Measurements from ENCODE around the gene ZNF766.

Gene ZNF766

DNA sequence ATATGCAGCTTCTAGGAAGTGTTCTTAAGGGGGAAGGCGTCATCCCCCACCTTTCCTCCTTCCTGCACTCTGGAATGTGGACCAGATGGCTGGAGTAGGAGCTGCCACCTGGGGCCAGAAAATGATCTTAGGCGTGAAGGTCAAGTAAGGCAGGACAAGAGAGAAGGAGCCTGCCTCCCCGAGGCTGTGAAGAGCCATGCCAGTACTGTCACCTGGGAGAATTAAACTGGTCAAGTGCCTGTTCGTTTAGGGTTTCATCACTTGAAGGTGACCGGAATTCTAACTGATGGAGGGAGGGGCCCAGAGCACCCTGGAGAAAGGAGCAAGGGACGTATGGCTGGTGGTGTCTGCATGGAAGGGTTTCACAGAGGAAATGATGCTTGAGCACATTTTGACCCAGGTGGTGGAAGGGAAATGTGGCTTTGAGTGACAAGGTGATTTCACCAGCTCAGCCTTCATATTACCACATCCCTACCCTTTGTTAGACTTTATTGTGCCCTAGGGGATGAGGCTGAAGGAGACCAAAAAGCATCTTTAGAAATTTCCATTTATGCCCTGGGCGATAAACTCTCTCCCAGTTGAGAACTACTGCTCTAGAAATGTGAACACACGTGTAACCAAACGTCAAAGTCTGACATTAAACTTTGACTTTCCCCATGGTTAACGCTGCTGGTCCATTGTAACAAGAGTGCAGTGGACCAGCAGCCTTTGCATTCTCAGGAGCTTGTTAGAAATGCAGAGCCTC lies 42.0 kb upstream of the ZNF766 start:
- Histone ChIP-seq H3K4me1 (ENCODE audit: control extremely low read depth in 1 of 4, control insufficient read depth in 4 of 4, insufficient read depth in 4 of 4, low read length in 3 of 4) (no peaks in the 10 kb centered on the region), H3K36me3 (ENCODE audit: control insufficient read depth in 4 of 4, insufficient read depth in 4 of 4, low read length in 3 of 4) (peaks cover 30 to 61% (median 46%) of the 10 kb centered on the region in 4 experiments), H3K27me3 (replicated peaks in 2 of 5; ENCODE audit: control insufficient read depth in 4 of 5, insufficient read depth in 5 of 5, low read length in 4 of 5) (no peaks in the 10 kb centered on the region), H3K9me3 (ENCODE audit: control extremely low read depth in 1 of 5, control insufficient read depth in 4 of 5, insufficient read depth in 2 of 5, low read depth in 1 of 5, low read length in 4 of 5) (no peaks in the 10 kb centered on the region), H3K4me3 (ENCODE audit: control insufficient read depth in 1 of 7, extremely low read depth in 1 of 7, insufficient read depth in 4 of 7, low read depth in 2 of 7, low read length in 6 of 7) (no peak overlapping the region), H3K27ac (ENCODE audit: insufficient read depth in 1 of 2, low read depth in 1 of 2, low read length in 2 of 2, poor library complexity in 1 of 2, severe bottlenecking in 2 of 2) (no peak overlapping the region)
- ChIA-PET CTCF (interaction anchor here (1.0 to 1.4 kb wide), 3 partner anchors 11 to 20 kb away, joined by 3 to 6 read pairs (median 3); no protein-coding TSS in a partner anchor), POLR2A (interaction anchor here (0.6 to 0.8 kb wide), 2 partner anchors 11 to 30 kb away, joined by 3 to 4 read pairs; no protein-coding TSS in a partner anchor)
- WGBS (ENCODE audit: insufficient coverage), result 93% methylated on average over 9 of the region's 10 CpGs
- DNase-seq, result no peak

DNA sequence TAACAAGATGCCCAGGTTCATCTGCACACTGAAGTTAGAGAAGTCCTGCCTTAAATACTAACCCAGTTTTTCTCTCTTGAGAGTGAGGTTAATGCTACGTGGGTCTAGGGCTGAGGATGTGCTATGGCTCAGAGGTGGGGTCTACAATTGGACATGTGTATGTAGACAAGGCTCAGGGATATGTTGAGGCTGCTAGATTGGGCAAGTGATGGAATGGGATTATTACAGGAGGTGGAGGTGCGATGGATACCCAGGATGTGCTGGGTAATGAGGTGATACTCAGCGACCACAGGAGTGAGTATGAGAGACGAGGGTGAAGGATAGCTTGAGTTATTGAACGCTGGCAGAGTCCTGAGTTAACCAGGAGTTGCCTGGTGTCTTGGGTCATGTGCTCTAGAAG lies 41.4 kb upstream of the ZNF766 start:
- 86% methylated on average over 4 of the region's 5 CpGs for WGBS (ENCODE audit: insufficient coverage)
- DNase-seq, result no peak
- no peaks in the 10 kb centered on the region for H3K27me3 ChIP-seq (replicated peaks in 2 of 5; ENCODE audit: control insufficient read depth in 4 of 5, insufficient read depth in 5 of 5, low read length in 4 of 5)
- no peaks in the 10 kb centered on the region for H3K4me1 ChIP-seq (ENCODE audit: control extremely low read depth in 1 of 4, control insufficient read depth in 4 of 4, insufficient read depth in 4 of 4, low read length in 3 of 4)
- peaks cover 30 to 55% (median 43%) of the 10 kb centered on the region in 4 experiments for H3K36me3 ChIP-seq (ENCODE audit: control insufficient read depth in 4 of 4, insufficient read depth in 4 of 4, low read length in 3 of 4)
- H3K4me3 ChIP-seq (ENCODE audit: control insufficient read depth in 1 of 7, extremely low read depth in 1 of 7, insufficient read depth in 4 of 7, low read depth in 2 of 7, low read length in 6 of 7), result no peak overlapping the region
- ChIA-PET POLR2A (interaction anchor here (0.6 to 0.8 kb wide), 2 partner anchors 12 to 31 kb away, joined by 3 to 4 read pairs; no protein-coding TSS in a partner anchor), CTCF (interaction anchor here (1.4 kb wide), 1 partner anchor 21 kb away, joined by 3 read pairs; no protein-coding TSS in a partner anchor)
- H3K9me3 ChIP-seq (ENCODE audit: control extremely low read depth in 1 of 5, control insufficient read depth in 4 of 5, insufficient read depth in 2 of 5, low read depth in 1 of 5, low read length in 4 of 5), result no peaks in the 10 kb centered on the region
- H3K27ac ChIP-seq (ENCODE audit: insufficient read depth in 1 of 2, low read depth in 1 of 2, low read length in 2 of 2, poor library complexity in 1 of 2, severe bottlenecking in 2 of 2), result no peak overlapping the region

DNA sequence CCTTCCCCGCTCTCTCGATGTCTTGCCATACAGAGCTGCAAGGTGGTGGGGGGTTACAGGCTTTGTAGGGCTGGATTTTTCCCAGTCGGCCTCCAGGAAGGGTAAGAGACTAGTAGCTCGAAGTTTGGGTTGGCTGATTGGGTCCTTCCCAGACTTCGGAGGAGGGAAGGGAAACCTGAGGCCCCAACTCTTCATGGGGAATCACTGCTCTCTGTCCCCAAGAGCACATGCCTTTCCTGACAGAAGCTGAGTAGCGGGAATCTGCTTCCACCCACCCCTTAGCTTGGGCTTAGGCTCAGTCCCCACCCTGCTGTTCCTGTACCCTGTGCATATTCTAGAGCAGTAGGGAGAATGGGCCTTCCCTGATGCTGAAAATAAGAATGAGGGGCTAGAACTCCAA lies 39.9 kb upstream of the ZNF766 start:
- no peaks in the 10 kb centered on the region for H3K9me3 ChIP-seq (ENCODE audit: control extremely low read depth in 1 of 5, control insufficient read depth in 4 of 5, insufficient read depth in 2 of 5, low read depth in 1 of 5, low read length in 4 of 5)
- peaks cover 22 to 40% (median 31%) of the 10 kb centered on the region in 4 experiments for H3K36me3 ChIP-seq (ENCODE audit: control insufficient read depth in 4 of 4, insufficient read depth in 4 of 4, low read length in 3 of 4)
- no peak overlapping the region for H3K27ac ChIP-seq (ENCODE audit: insufficient read depth in 1 of 2, low read depth in 1 of 2, low read length in 2 of 2, poor library complexity in 1 of 2, severe bottlenecking in 2 of 2)
- no peak for DNase-seq
- ChIA-PET CTCF (interaction anchor here (1.3 kb wide), 1 partner anchor 32 kb away, joined by 3 read pairs; no protein-coding TSS in a partner anchor), POLR2A (interaction anchor here (0.6 to 1.2 kb wide), 2 partner anchors 31 to 277 kb away, joined by 4 to 5 read pairs; no protein-coding TSS in a partner anchor)
- 96% methylated on average over 6 of the region's 6 CpGs for WGBS (ENCODE audit: insufficient coverage)
- H3K4me1 ChIP-seq (ENCODE audit: control extremely low read depth in 1 of 4, control insufficient read depth in 4 of 4, insufficient read depth in 4 of 4, low read length in 3 of 4), result no peaks in the 10 kb centered on the region
- H3K27me3 ChIP-seq (replicated peaks in 2 of 5; ENCODE audit: control insufficient read depth in 4 of 5, insufficient read depth in 5 of 5, low read length in 4 of 5), result no peaks in the 10 kb centered on the region
- no peak overlapping the region for H3K4me3 ChIP-seq (ENCODE audit: control insufficient read depth in 1 of 7, extremely low read depth in 1 of 7, insufficient read depth in 4 of 7, low read depth in 2 of 7, low read length in 6 of 7)

DNA sequence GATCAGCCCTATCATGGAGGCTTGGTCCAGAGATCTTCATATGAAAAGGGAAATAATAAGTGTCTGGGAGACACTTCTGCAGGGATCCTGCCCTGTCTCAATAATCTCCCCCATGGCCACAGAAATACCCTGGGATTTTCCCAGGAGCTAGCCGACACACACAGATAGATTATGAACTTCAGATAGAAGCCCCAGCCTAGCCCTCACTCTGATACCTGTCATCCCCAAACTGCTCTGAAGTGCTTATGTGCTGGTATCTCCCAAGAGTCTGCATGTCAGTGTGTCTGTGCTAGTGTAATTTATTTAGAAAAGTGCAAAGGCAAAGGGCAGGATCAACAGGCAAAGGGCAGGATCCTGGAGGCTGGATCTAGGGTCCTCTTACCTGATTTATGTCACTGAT lies 38.7 kb upstream of the ZNF766 start:
- peaks cover 19 to 31% (median 28%) of the 10 kb centered on the region in 4 experiments for H3K36me3 ChIP-seq (ENCODE audit: control insufficient read depth in 4 of 4, insufficient read depth in 4 of 4, low read length in 3 of 4)
- H3K27ac ChIP-seq (ENCODE audit: insufficient read depth in 1 of 2, low read depth in 1 of 2, low read length in 2 of 2, poor library complexity in 1 of 2, severe bottlenecking in 2 of 2), result no peak overlapping the region
- H3K4me3 ChIP-seq (ENCODE audit: control insufficient read depth in 1 of 7, extremely low read depth in 1 of 7, insufficient read depth in 4 of 7, low read depth in 2 of 7, low read length in 6 of 7), result no peak overlapping the region
- ChIA-PET POLR2A (no interaction called here), CTCF (no interaction called here)
- 100% methylated on average over 1 of the region's 1 CpG for WGBS (ENCODE audit: insufficient coverage)
- no peaks in the 10 kb centered on the region for H3K27me3 ChIP-seq (replicated peaks in 2 of 5; ENCODE audit: control insufficient read depth in 4 of 5, insufficient read depth in 5 of 5, low read length in 4 of 5)
- no peaks in the 10 kb centered on the region for H3K9me3 ChIP-seq (ENCODE audit: control extremely low read depth in 1 of 5, control insufficient read depth in 4 of 5, insufficient read depth in 2 of 5, low read depth in 1 of 5, low read length in 4 of 5)
- no peak for DNase-seq
- H3K4me1 ChIP-seq (ENCODE audit: control extremely low read depth in 1 of 4, control insufficient read depth in 4 of 4, insufficient read depth in 4 of 4, low read length in 3 of 4), result no peaks in the 10 kb centered on the region

DNA sequence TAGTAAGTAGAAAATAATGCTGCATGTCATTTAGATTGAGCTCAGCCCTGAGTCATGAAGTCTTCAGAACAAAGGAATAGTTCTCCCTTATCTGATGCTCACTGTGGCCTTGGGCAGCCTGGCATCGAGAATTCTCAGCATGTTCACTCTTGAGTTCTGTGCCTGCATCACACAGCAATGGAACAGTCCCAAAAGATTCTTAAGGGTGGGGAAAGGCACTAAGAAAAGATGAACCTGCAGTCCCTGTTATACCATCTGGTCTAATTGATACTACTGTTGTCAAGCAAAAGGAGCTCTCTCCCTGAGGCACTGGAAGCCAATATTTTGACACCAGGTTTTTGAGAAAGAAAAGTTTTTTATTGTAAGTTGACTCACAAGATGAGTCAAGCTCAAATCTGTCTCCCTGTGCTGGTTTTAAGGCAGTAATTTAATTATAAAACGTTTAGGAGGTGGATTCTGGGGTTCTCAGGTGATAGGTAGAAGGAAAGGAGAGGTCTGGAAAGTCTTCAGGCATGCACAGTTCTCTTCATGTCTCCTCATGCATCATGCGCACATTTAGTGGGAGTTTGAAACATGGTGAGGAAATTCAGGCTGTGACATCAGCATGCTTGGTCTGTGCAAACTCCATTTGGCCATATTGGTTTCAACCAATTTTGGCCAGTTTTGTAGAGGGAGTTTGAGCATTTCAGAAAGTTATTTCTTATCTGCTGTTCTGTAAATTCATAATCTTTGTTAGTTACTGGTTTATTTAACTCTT lies 38.1 kb upstream of the ZNF766 start:
- ChIA-PET CTCF (no interaction called here), POLR2A (no interaction called here)
- Histone ChIP-seq H3K9me3 (ENCODE audit: control extremely low read depth in 1 of 5, control insufficient read depth in 4 of 5, insufficient read depth in 2 of 5, low read depth in 1 of 5, low read length in 4 of 5) (no peaks in the 10 kb centered on the region), H3K27me3 (replicated peaks in 2 of 5; ENCODE audit: control insufficient read depth in 4 of 5, insufficient read depth in 5 of 5, low read length in 4 of 5) (no peaks in the 10 kb centered on the region), H3K4me1 (ENCODE audit: control extremely low read depth in 1 of 4, control insufficient read depth in 4 of 4, insufficient read depth in 4 of 4, low read length in 3 of 4) (no peaks in the 10 kb centered on the region), H3K4me3 (ENCODE audit: control insufficient read depth in 1 of 7, extremely low read depth in 1 of 7, insufficient read depth in 4 of 7, low read depth in 2 of 7, low read length in 6 of 7) (no peak overlapping the region), H3K36me3 (ENCODE audit: control insufficient read depth in 4 of 4, insufficient read depth in 4 of 4, low read length in 3 of 4) (peaks cover 17 to 25% (median 23%) of the 10 kb centered on the region in 4 experiments), H3K27ac (ENCODE audit: insufficient read depth in 1 of 2, low read depth in 1 of 2, low read length in 2 of 2, poor library complexity in 1 of 2, severe bottlenecking in 2 of 2) (no peak overlapping the region)
- no peak for DNase-seq
- WGBS (ENCODE audit: insufficient coverage), result 93% methylated on average over 3 of the region's 3 CpGs

DNA sequence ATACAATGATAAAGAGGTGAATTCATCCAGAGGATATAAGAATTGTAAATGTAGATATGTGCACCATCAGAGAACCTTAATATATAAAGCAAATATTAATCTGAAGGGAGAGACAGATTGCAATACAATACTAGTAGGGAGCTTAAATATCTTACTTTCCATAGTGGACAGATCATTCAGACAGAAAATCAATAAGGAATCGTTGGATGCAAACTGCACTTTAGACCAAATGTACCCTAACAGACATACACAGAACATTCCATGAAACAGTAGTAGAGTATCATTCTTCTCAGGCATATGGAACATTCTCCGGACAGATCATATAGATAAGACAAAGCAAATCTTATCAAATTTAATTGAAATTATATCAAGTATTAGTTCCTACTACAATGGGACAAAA lies 35.0 kb upstream of the ZNF766 start:
- no peaks in the 10 kb centered on the region for H3K9me3 ChIP-seq (ENCODE audit: control extremely low read depth in 1 of 5, control insufficient read depth in 4 of 5, insufficient read depth in 2 of 5, low read depth in 1 of 5, low read length in 4 of 5)
- POLR2A ChIA-PET, result no interaction called here
- no peaks in the 10 kb centered on the region for H3K4me1 ChIP-seq (ENCODE audit: control extremely low read depth in 1 of 4, control insufficient read depth in 4 of 4, insufficient read depth in 4 of 4, low read length in 3 of 4)
- DNase-seq, result no peak
- peaks cover 0 to 4% (median 0%) of the 10 kb centered on the region in 4 experiments for H3K36me3 ChIP-seq (ENCODE audit: control insufficient read depth in 4 of 4, insufficient read depth in 4 of 4, low read length in 3 of 4)
- H3K4me3 ChIP-seq (ENCODE audit: control insufficient read depth in 1 of 7, extremely low read depth in 1 of 7, insufficient read depth in 4 of 7, low read depth in 2 of 7, low read length in 6 of 7), result no peak overlapping the region
- H3K27ac ChIP-seq (ENCODE audit: insufficient read depth in 1 of 2, low read depth in 1 of 2, low read length in 2 of 2, poor library complexity in 1 of 2, severe bottlenecking in 2 of 2), result no peak overlapping the region
- WGBS (ENCODE audit: insufficient coverage), result no CpG with 5 or more reads among the region's 2 CpGs
- H3K27me3 ChIP-seq (replicated peaks in 2 of 5; ENCODE audit: control insufficient read depth in 4 of 5, insufficient read depth in 5 of 5, low read length in 4 of 5), result no peaks in the 10 kb centered on the region
- CTCF ChIA-PET, result interaction anchor here (0.7 kb wide), 1 partner anchor 14 kb away, joined by 3 read pairs; no protein-coding TSS in a partner anchor

DNA sequence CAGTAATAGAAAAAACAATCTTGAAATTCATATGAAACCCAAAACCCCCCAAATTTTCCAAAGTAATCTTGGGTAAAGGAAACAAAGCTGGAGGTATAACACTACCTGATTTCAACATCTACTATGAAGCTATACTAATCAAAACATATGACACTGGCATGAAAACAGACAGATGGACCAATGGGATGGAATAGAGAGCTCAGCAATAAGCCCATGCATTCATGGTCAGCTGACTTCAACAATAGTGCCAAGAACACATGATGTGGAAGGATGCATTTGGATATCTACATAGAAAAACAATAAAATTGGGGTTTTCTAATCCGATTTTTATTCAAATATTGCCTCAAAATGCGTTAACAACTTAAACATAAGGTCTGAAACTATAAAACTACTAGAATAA lies 32.2 kb upstream of the ZNF766 start:
- Histone ChIP-seq H3K9me3 (ENCODE audit: control extremely low read depth in 1 of 5, control insufficient read depth in 4 of 5, insufficient read depth in 2 of 5, low read depth in 1 of 5, low read length in 4 of 5) (no peaks in the 10 kb centered on the region), H3K4me1 (ENCODE audit: control extremely low read depth in 1 of 4, control insufficient read depth in 4 of 4, insufficient read depth in 4 of 4, low read length in 3 of 4) (no peaks in the 10 kb centered on the region), H3K4me3 (ENCODE audit: control insufficient read depth in 1 of 7, extremely low read depth in 1 of 7, insufficient read depth in 4 of 7, low read depth in 2 of 7, low read length in 6 of 7) (no peak overlapping the region), H3K36me3 (ENCODE audit: control insufficient read depth in 4 of 4, insufficient read depth in 4 of 4, low read length in 3 of 4) (no peaks in the 10 kb centered on the region), H3K27me3 (replicated peaks in 2 of 5; ENCODE audit: control insufficient read depth in 4 of 5, insufficient read depth in 5 of 5, low read length in 4 of 5) (no peaks in the 10 kb centered on the region), H3K27ac (ENCODE audit: insufficient read depth in 1 of 2, low read depth in 1 of 2, low read length in 2 of 2, poor library complexity in 1 of 2, severe bottlenecking in 2 of 2) (no peak overlapping the region)
- POLR2A ChIA-PET, result no interaction called here
- DNase-seq, result no peak
- CTCF ChIA-PET, result interaction anchor here (0.8 to 3.3 kb wide), 6 partner anchors 10 to 98 kb away, joined by 3 to 11 read pairs (median 4); partner anchors contain the start of gene ZNF616
- no CpG with 5 or more reads among the region's 2 CpGs for WGBS (ENCODE audit: insufficient coverage)

Measured in common myeloid progenitor, CD34-positive (primary cell).